ENCODE results near the gene MAPK10. TPM values are rescaled to one million over a fixed set of nuclear protein-coding genes. Genes with fewer than 3 reads are reported as not detected.

The MAPK10 gene
- 1.3 and 2.2 TPM in 2 replicates for total RNA-seq

GRCh38 chr4:86359944-86360478 lies at the start of gene MAPK10:
Gene MAPK10, minus strand, starts transcription at chr4:86360053.
- H3K4me3 ChIP-seq (ENCODE audit: low read depth, low read length): peak within 1 kb of the TSS; percentile 44
- DNase-seq (ENCODE audit: low read depth): peak; percentile 29
- TF ChIP-seq, protein P1, sequence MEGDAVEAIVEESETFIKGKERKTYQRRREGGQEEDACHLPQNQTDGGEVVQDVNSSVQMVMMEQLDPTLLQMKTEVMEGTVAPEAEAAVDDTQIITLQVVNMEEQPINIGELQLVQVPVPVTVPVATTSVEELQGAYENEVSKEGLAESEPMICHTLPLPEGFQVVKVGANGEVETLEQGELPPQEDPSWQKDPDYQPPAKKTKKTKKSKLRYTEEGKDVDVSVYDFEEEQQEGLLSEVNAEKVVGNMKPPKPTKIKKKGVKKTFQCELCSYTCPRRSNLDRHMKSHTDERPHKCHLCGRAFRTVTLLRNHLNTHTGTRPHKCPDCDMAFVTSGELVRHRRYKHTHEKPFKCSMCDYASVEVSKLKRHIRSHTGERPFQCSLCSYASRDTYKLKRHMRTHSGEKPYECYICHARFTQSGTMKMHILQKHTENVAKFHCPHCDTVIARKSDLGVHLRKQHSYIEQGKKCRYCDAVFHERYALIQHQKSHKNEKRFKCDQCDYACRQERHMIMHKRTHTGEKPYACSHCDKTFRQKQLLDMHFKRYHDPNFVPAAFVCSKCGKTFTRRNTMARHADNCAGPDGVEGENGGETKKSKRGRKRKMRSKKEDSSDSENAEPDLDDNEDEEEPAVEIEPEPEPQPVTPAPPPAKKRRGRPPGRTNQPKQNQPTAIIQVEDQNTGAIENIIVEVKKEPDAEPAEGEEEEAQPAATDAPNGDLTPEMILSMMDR (conservative IDR thresholded peaks at IDR 0.05; ENCODE audit: low read depth, low read length): no peak

GRCh38 chr4:86403575-86403974 lies 43.7 kb upstream of the MAPK10 start:
- no peak for DNase-seq (ENCODE audit: low read depth)
- no peak overlapping the region for H3K4me3 ChIP-seq (ENCODE audit: low read depth, low read length)
- TF ChIP-seq, protein P1 (conservative IDR thresholded peaks at IDR 0.05; ENCODE audit: low read depth, low read length): no peak

DNA sequence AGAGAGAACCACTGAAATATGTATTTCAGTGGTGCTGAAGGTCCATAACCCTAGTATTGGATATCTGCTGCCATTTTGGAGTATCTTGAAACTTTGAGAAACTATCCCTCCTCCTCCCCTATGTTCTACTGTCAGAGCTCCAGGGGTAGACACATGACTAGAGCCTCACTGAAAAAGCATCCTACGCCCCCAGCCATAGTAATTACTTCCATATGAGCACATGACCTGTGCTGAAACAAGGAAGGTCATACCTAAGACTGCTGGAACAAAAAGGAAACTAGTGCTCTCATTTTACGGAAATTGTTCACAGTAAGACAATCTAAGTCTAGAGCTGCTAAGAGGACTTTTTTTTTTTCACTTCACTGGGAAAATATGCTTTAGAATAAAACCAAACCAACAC lies 42.0 kb upstream of the MAPK10 start:
- DNase-seq (ENCODE audit: low read depth): no peak
- TF ChIP-seq, protein P1 (conservative IDR thresholded peaks at IDR 0.05; ENCODE audit: low read depth, low read length): no peak
- no peak overlapping the region for H3K4me3 ChIP-seq (ENCODE audit: low read depth, low read length)

DNA sequence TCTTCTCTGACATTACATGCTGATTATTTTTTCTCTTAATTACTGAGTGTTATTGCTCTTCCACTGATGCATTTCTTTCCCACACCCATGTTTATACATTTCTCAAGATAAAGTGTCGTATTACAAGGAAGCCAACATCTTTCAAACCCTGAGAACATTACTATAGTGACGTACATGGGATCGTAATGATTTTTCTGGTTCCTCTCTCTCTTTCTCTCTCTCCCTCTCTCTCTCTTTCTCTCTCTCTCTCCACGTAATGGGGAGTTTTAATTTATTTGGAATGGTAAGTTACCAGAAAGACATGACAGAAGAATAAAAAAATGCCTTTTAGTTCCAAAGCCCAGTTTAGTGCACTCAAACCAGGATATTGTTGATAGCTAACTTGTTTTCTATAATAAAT lies 40.4 kb upstream of the MAPK10 start:
- no peak for DNase-seq (ENCODE audit: low read depth)
- TF ChIP-seq, protein P1 (conservative IDR thresholded peaks at IDR 0.05; ENCODE audit: low read depth, low read length): no peak

GRCh38 chr4:86398187-86398586 lies 38.3 kb upstream of the MAPK10 start:
- no peak for DNase-seq (ENCODE audit: low read depth)
- H3K4me3 ChIP-seq (ENCODE audit: low read depth, low read length): no peak overlapping the region
- TF ChIP-seq, protein P1 (conservative IDR thresholded peaks at IDR 0.05; ENCODE audit: low read depth, low read length): no peak

More for the DNA sequence above, 40.4 kb upstream of the MAPK10 start:
- H3K4me3 ChIP-seq (ENCODE audit: low read depth, low read length): no peak overlapping the region

- no peak for DNase-seq (ENCODE audit: low read depth)
- no peak overlapping the region for H3K4me3 ChIP-seq (ENCODE audit: low read depth, low read length)
- TF ChIP-seq, protein P1 (conservative IDR thresholded peaks at IDR 0.05; ENCODE audit: low read depth, low read length): no peak
These were observed 33.9 kb upstream of the MAPK10 start for GRCh38 chr4:86393749-86394148.

- DNase-seq (ENCODE audit: low read depth): no peak
- TF ChIP-seq, protein P1 (conservative IDR thresholded peaks at IDR 0.05; ENCODE audit: low read depth, low read length): no peak
- H3K4me3 ChIP-seq (ENCODE audit: low read depth, low read length): no peak overlapping the region
These were observed 29.8 kb upstream of the MAPK10 start for GRCh38 chr4:86389664-86390063.

Data from epithelial cell of proximal tubule (primary cell).